ENCODE data around the gene SARDH. TPM values are rescaled to one million over a fixed set of nuclear protein-coding genes. Genes with fewer than 3 reads are reported as not detected.
A peak's percentile ranks its signal among the peaks of the same experiment; 100 is the strongest.

The SARDH gene
- total and polyA plus RNA-seq, 9 of the 15 experiments (the other 6 are each of a cell fraction or from before 2014, with no cell fraction given) = 0.14 TPM; not detected in 8

DNA sequence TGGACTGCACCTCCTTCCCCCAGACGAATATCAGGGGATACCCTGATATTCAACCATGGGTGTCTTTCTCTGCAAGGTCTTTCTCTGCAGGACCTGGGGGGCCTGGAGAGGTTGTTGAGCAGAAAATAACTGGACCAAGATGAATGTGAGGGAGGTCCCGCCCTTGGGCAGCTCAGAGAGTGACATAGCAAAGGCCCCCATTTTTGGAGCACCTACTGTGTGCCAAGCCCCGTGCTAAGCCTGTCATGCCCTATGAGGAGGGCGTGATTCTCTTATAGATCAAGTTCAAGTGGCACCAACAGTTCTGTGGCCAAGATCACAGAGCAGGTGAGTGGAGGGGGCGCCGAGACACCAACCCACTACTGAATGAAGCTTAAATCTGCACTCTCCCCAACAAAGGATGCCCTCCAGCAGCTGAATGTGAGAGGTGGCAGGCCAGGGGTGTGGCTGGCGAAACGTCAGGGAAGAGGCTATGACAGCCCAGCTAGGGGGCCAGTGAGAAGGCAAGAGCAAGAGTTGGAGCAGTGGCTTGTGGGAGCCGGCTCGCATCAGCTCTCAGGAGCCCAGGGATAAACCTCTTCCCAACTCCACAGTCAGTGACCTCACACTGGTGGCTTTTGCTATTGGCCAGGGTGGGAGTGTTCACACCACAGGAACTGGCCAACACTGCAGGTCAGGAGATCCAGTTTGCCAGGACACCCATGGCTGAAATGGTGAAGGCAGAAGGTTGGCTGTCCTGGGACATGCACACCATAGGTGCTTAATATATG, 5.3 kb downstream of the SARDH start:
- Histone ChIP-seq H3K9me1 (ENCODE audit: control insufficient read depth, insufficient read depth, low read length) (no peaks in the 10 kb centered on the region), H3K36me3 (ENCODE audit: control insufficient read depth, insufficient read depth, low read length) (no peaks in the 10 kb centered on the region), H3K79me2 (ENCODE audit: control insufficient read depth, insufficient read depth, low read length) (no peaks in the 10 kb centered on the region), H3K4me1 (replicated peaks in 1 of 2; ENCODE audit: control insufficient read depth in 2 of 2, insufficient read depth in 2 of 2, low read length in 2 of 2) (peaks cover 0 to 13% of the 10 kb centered on the region in 2 experiments; a peak in 2 of 5 replicates), H3K27me3 (ENCODE audit: control insufficient read depth in 2 of 2, insufficient read depth in 2 of 2, low read length in 2 of 2) (peaks cover 3 to 18% of the 10 kb centered on the region in 2 experiments; a peak in 4 of 5 replicates), H4K20me1 (replicated peaks; ENCODE audit: control insufficient read depth, insufficient read depth, low read length) (peaks cover 8% of the 10 kb centered on the region; the same call in 1 of the 2 replicates), H3K9me3 (replicated peaks; ENCODE audit: control insufficient read depth, insufficient read depth, low read depth, low read length) (no peaks in the 10 kb centered on the region), H3K9ac (ENCODE audit: insufficient read depth in 1 of 2, low read depth in 2 of 2, low read length in 2 of 2) (no peak overlapping the region), H3K4me3 (no peak overlapping the region), H3K27ac (ENCODE audit: extremely low read depth, low read depth, low read length) (no peak overlapping the region), H2AFZ (ENCODE audit: low read depth, low read length) (no peak overlapping the region), H3K4me2 (ENCODE audit: insufficient read depth, low read length) (no peak overlapping the region)
- POLR2A ChIA-PET = interaction anchor here (0.6 kb wide), 1 partner anchor 360 kb away, joined by 3 read pairs; no protein-coding TSS in a partner anchor
- FAIRE-seq (no peak), ATAC-seq (peak; percentile 28; the same call in 1 of the 3 replicates), DNase-seq (ENCODE audit: extremely low read depth in 1 of 4, low spot score in 3 of 4) (peak in 1 of 4 experiments; percentile 4)
- TF ChIP-seq, protein P1, sequence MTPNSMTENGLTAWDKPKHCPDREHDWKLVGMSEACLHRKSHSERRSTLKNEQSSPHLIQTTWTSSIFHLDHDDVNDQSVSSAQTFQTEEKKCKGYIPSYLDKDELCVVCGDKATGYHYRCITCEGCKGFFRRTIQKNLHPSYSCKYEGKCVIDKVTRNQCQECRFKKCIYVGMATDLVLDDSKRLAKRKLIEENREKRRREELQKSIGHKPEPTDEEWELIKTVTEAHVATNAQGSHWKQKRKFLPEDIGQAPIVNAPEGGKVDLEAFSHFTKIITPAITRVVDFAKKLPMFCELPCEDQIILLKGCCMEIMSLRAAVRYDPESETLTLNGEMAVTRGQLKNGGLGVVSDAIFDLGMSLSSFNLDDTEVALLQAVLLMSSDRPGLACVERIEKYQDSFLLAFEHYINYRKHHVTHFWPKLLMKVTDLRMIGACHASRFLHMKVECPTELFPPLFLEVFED (CRISPR knock-in tag; conservative IDR thresholded peaks at IDR 0.05) = no peak
- intact Hi-C loops (cut with micrococcal nuclease) (no loop called here), in situ Hi-C loops (cut with MboI) (loop anchor here (5.0 kb wide), 1 partner anchor 196 kb away; no protein-coding TSS in a partner anchor)
- CTCF ChIA-PET (ENCODE audit: low intra/inter-chr PET ratio) = no interaction called here
- 0% methylated on average over 10 of the region's 10 CpGs for WGBS (ENCODE audit: insufficient coverage, low coverage, missing lambda C conversion rate)
- BruUV-seq (replicated peaks) = no TSS peak
